ENCODE data around the gene NRIP1.

NRIP1 gene

GRCh38 chr21:15065392-15066122 is 757 bp upstream of the NRIP1 start:
- peak; percentile 68 to 71 for DNase-seq

DNA sequence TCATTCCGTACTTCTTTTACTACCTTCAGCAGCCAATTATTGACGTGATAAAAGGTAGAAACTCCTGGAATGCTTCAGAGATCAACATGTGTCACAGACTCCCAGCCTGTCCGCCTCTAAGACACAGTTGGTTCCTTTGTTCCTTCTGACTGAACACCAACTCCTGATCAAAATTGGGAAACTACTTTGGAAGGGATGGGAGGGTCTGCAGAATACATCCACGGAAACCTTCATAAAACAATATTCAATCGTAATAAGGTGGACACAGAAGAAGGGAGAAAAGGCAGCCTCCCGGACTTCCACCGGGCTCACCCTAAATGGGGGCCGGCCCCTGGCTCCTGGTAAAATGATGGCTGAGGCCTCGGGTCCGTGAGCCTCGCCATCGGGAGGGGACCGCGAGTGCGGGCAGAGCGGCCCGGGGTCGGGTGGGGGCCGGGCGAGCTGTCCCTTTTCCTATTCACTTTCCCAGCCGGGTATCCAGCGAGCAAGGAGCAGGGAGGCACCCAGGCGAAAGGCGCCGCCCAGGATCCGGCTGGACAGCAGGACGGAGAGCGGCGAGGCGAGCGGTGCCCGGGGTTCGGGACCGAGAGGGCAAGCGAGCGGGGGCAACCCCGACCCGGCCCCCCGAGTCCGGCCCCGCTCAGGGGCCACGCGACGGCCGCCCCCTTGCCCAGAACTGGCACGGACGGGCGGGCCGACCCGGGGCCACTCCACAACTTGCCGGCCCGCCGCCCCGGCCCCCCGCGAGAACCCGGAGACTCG is 805 bp downstream of the NRIP1 start:
- DNase-seq = peak in 1 of 2 donors; percentile 12

GRCh38 chr21:15063081-15063813 is 1.6 kb downstream of the NRIP1 start:
- peak; percentile 30 to 41 for DNase-seq

GRCh38 chr21:15062606-15062965 is 2.2 kb downstream of the NRIP1 start:
- no peak for DNase-seq

DNA sequence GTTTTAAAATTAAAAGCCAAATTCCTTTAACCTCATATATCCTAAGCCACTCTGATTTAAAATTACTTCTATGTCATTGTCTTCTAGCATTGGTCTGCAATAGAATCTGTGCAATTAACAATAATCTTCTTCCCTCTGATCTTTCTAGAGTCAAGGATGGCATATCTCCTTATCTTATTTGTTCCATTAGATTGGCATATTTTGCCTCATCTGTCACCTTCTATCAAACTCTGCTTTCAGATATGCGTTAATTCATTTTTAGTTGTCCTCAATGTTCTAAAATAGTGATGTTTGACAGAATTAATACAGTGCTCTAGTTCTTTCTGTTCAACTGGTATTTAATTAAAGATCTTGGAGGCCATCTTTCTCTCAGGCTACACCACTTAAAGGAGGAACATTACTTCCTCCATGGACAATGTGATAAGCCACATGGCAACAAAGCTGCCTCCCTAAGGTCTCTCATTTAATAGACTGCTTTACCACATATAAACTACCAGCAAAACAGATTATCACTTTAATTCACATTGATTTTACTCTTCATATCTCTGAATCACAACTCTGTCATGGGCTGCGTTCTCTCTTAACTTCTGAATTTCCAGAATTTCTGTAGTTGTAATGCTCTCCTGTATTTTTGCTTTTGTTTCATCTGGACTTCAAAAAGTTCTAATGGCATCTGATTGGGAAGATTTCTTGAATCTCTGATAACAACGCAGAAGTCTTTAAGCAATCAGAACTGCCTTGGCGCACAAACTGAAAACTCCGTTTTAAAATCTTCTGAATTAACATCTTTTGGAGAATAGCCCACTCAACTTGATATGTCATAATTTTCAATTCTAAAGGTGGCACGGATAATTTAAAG is 2.8 kb downstream of the NRIP1 start:
- no peak for DNase-seq

DNA sequence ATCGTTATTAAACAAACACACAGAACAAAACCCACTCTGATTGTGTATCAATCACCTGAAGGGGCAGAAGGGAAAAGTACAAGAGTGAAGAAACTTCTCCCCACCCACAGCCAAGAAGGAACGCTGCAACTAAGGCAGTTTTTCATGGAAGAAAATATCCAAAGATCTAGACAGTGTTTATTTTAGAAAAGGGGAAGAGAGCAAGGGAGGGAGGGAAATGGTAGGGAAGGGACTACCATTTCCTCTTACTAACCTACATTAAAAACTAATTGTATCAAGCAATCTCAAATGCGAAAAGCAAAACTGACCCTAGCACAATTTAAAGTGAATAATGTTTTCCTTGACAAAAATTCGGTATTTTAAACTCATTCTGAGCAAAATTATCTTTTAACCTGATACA is 3.5 kb downstream of the NRIP1 start:
- no peak for DNase-seq

GRCh38 chr21:15060543-15061175 is 4.1 kb downstream of the NRIP1 start:
- DNase-seq = no peak

DNA sequence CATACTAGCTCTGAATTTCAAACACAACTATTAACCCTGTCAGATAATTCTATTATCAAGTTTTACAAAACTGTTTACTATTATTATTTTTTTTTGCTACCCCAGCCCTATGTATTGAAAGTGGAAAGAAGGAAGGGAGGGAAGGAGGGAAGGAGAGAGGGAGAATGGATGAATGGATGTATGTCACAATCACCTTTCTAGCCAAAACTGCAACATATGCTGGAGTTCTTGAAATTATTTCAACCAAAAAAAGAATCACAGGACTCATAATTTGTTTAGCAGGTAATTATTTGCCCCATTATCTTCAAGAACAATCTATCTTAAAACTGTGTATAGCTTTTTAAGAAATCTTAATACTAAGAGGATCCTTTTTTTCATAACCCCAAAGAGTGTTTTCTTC is 5.4 kb downstream of the NRIP1 start:
- DNase-seq = no peak

GRCh38 chr21:15058854-15059263 is 5.9 kb downstream of the NRIP1 start:
- no peak for DNase-seq

DNA sequence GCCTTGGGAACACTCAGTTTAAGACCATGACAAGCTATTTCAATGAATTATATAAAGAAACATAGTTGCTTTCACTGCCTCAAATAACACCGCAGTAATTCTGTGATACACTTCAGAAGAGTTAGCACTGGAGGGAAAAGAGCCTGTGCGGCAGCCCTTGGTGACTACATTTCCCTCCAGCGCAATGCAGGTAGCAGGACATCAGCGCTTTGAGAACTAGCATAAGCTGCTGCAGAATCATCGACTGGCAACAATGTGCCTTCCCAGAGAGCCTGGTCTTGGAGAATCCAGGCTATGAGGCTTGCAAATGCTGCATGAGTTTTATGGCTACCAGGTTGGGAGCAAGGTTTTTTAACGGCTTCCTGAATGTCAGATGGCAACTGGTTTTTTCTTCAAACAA is 7.5 kb downstream of the NRIP1 start:
- DNase-seq = no peak

GRCh38 chr21:15054606-15055239 is 10.1 kb downstream of the NRIP1 start:
- no peak for DNase-seq

DNA sequence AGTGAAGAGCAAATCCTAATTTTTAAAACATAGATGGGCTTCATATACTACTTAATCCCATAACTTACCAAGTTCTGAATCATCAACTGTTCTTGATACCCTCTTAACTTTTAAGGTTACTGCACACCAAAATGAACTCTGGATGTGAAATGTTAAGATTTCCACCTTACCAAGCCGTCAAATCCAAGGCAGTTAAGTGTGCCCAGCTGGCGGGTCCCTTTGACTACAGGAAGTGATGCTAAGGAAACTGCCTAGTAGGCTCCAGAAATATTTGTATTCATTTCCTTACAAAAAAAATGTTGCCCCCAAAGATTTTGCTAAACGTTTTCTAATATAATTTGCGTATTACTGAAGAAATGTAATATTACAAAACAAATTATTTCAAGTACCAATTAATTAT is 10.7 kb downstream of the NRIP1 start:
- DNase-seq = no peak

GRCh38 chr21:15053500-15053899 is 11.3 kb downstream of the NRIP1 start:
- DNase-seq = no peak

GRCh38 chr21:15052459-15052763 is 12.4 kb downstream of the NRIP1 start:
- DNase-seq = no peak

DNA sequence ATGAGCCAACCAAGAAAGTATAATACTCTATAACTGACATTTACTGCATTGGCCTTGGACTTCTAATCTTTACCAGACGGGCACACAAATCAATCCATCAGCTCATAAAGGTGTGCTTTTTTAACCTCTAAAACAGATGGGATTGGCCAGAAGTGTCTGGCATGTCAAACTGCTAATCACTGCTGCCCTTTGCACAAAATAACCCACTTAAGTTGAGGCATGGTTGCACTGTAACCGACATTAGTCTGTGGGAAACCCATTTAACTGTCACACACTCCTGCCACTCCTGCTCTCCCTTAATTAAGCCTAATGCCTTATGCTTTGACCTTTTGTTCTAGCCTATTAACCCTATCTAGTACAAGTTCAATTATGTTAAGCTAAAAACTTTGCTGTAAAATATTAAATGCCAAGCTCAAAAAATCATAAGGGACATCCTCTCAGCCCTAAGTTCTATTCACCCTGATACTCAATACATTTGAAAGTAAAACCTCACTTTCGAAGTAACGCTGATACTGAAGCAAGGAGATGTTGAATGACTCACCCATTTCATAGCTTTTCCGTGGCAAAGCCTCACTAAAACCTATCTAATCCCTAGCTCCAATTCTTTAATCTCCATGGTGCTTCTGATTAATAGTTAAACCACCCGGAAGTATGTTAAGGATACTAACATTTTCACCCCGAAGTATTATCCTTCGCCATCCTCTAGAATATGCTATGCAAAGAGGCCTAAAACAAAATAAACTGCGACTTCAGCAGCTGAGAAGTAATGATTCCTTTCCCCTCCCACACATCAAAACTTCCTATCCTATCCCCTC is 12.9 kb downstream of the NRIP1 start:
- no peak for DNase-seq

DNA sequence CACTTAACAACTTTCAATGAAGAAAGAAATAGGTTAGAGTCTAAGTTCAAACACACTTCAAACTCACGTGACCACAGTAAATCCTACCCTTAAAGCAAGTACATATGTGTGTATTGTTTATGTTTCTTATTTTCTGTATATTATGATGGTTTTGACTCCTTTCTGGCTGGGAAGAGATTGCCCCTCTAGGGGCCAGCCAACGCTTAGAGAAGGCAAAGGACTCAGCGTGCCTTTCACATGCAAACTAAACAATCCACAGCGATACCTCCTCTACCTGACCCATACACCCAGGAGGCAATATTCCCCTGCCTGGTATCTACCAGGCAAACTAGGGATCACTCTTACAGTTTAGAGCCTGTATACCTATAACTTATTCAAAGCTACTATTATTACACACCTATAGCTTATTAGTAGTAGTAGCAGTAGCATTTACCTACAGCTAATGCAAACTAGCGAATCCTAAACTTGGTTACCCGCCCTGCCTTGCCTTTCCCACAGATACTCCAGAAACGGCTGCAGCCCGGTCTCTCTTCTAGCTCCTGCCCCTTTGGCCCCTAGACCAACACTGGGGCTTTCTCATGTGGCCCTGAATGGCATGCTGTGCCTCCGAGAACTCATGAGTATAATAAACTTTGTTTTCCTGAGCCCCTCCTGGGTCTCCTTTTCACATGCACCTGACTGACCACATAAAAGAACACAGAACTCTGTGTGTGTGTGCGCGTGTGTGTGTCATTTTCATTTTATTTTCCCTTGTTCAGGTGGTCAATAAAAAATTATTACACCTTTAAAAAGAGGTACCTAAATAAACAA is 14.0 kb downstream of the NRIP1 start:
- DNase-seq = no peak

DNA sequence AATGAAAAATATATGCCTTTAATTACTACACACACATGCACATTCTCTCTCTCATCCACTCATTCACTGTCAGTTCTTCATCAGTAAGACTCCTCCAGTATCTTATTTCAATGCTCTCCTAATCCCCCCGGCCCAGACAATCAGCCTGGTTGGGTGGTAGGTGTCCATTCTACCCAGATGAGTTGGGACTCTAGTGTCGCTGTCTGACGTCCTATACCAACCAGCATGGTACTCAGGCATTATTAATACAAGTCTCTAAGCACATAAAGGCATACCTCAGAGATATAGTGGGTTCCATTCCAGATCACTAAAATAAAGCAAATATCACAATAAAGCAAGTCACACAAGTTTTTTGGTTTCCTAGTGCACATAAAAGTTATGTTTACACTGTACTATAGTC is 19.8 kb downstream of the NRIP1 start:
- DNase-seq = no peak

GRCh38 chr21:15042531-15042930 is 22.3 kb downstream of the NRIP1 start:
- no peak for DNase-seq

GRCh38 chr21:15039607-15040299 is 25.0 kb downstream of the NRIP1 start:
- no peak for DNase-seq

DNA sequence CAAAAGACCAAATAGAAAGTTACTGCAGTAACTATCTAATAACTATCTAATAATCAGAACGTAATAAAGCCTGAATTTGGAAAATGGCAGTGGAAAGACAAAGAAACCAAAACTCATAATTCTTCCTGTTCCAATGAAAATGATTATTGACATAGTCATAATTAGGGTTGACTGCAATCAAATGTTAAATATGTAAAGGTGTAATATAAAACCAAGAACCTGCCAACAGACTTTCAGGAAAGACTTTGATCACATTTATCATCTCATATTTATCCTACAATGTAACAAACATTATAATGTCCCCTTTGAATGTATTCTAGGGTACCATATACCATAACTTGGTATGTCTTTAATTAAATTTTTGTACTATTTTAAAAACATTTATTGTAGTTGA is 26.9 kb downstream of the NRIP1 start:
- DNase-seq = no peak

All from activated CD4-positive, alpha-beta T cell treated with anti-CD3 and anti-CD28 coated beads for 4 hours (primary cell).